Mesodermal cell (in vitro differentiated cells): ENCODE results near the gene SYT9. TPM values are rescaled to one million over a fixed set of nuclear protein-coding genes. Genes with fewer than 3 reads are reported as not detected.

Experiments
- H3K27ac ChIP-seq: 2 replicates; pipeline ENCODE4 v1.7.0; 2013; ENCODE audit warnings: mild to moderate bottlenecking, low read depth, low read length, moderate library complexity; ENCODE audit not compliant: severe bottlenecking
- H3K36me3 ChIP-seq: 2 replicates; pipeline ENCODE4 v1.7.1; 2013; ENCODE audit warnings: mild to moderate bottlenecking, low read length, moderate library complexity; ENCODE audit not compliant: control insufficient read depth, insufficient read depth
- H3K4me1 ChIP-seq: one replicate; pipeline ENCODE4 v1.7.1; 2013; ENCODE audit warnings: mild to moderate bottlenecking, low read length; ENCODE audit not compliant: insufficient read depth, control insufficient read depth, poor library complexity, severe bottlenecking
- H3K4me3 ChIP-seq: 2 replicates; pipeline ENCODE4 v1.7.0; 2013; ENCODE audit warnings: low read length, control low read depth, mild to moderate bottlenecking; ENCODE audit not compliant: insufficient read depth, poor library complexity, severe bottlenecking; ENCODE audit errors: extremely low read depth
- H3K9me3 ChIP-seq: 2 replicates; pipeline ENCODE4 v1.7.1; 2013; ENCODE audit warnings: mild to moderate bottlenecking, low read length, moderate library complexity; ENCODE audit not compliant: control insufficient read depth
- WGBS, 2 experiments: methylation state at CpG; one replicate each; pipeline ENCODE4 v1.1.5; 2013; ENCODE audit warnings: missing lambda C conversion rate in 2 of 2; ENCODE audit not compliant: insufficient coverage in 2 of 2; 5-methylcytosine and 5-hydroxymethylcytosine counted together
- polyA plus RNA-seq, 2 experiments: library from polyadenylated mRNA; stranded (reverse); fragments of 50-300 nt; gene quantifications; one replicate each; pipeline ENCODE4 v1.2.3, GENCODE V29; 2013

Gene SYT9, protein sequence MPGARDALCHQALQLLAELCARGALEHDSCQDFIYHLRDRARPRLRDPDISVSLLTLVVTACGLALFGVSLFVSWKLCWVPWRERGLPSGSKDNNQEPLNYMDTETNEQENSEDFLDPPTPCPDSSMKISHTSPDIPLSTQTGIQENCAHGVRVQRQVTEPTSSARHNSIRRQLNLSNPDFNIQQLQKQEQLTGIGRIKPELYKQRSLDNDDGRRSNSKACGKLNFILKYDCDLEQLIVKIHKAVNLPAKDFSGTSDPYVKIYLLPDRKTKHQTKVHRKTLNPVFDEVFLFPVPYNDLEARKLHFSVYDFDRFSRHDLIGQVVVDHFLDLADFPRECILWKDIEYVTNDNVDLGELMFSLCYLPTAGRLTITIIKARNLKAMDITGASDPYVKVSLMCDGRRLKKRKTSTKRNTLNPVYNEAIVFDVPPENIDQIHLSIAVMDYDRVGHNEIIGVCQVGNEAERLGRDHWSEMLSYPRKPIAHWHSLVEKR
- polyA plus RNA-seq (2013, experiment 1 of 2) = 0.85 TPM
- 0.46 TPM for polyA plus RNA-seq (2013, experiment 2 of 2)

- Histone ChIP-seq H3K4me3 (peak within 1 kb of the TSS; percentile 47), H3K36me3 (no peaks in the 10 kb centered on the region), H3K27ac (no peak within 1 kb of the TSS), H3K9me3 (no peaks in the 10 kb centered on the region), H3K4me1 (no peaks in the 10 kb centered on the region)
- WGBS, 2 experiments = 0 to 1% methylated on average over 68 to 72 of the region's 84 CpGs
Observed at GRCh38 chr11:7251836-7252682, at the start of gene SYT9. Gene SYT9, plus strand, starts transcription at chr11:7251904. Its CDS starts 283 bp downstream, at chr11:7252187.

- no peaks in the 10 kb centered on the region for H3K9me3 ChIP-seq
- 93 to 100% methylated on average over 2 to 3 of the region's 3 CpGs for WGBS, 2 experiments
- H3K4me3 ChIP-seq = no peak overlapping the region
- no peaks in the 10 kb centered on the region for H3K36me3 ChIP-seq
- H3K27ac ChIP-seq = no peak overlapping the region
- peaks cover 7% of the 10 kb centered on the region for H3K4me1 ChIP-seq
Observed at GRCh38 chr11:7202412-7202811, 49.3 kb upstream of the SYT9 start.

DNA sequence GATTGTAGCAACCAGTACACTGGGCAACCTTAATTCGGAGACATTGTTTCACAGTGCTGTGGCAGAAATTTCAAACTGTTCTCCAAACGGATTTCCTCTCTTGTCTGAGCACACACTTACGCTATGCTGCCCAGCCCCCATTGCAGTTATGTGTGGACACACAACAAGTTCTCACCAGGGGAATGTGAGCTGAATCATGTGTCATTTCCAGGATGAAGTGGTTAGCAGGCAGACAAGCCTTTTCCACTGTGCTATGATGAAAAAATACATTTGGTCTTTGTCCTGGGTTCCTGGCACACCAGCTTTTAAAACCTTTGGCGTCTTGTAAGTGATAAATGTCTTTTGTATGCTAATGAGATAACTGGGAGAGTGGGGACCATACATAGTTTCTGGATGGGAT lies 46.9 kb upstream of the SYT9 start:
- 62 to 74% methylated on average over 3 of the region's 4 CpGs for WGBS, 2 experiments
- H3K36me3 ChIP-seq = no peaks in the 10 kb centered on the region
- H3K27ac ChIP-seq = no peak overlapping the region
- H3K4me1 ChIP-seq = peaks cover 7% of the 10 kb centered on the region
- H3K4me3 ChIP-seq = no peak overlapping the region
- H3K9me3 ChIP-seq = no peaks in the 10 kb centered on the region

DNA sequence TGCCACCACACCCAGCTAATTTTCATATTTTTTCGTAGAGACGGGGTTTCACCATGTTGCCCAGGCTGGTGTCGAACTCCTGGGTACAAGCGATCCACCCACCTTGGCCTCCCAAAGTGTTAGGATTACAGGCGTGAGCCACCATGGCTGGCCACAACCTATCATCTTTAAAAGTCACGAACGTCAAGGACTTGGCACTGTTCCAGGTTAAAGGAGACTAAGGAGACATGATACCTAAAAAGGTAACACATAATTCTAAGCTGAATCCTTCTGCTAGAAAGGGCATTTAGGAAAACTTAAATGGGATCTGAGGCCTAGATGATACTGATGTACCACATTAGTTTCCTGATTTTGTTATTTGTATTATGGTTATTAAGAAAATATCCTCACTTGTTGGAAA lies 43.3 kb upstream of the SYT9 start:
- Histone ChIP-seq H3K9me3 (no peaks in the 10 kb centered on the region), H3K27ac (no peak overlapping the region), H3K4me1 (peaks cover 7% of the 10 kb centered on the region), H3K36me3 (no peaks in the 10 kb centered on the region), H3K4me3 (no peak overlapping the region)
- 83 to 90% methylated on average over 4 to 7 of the region's 7 CpGs for WGBS, 2 experiments

GRCh38 chr11:7219491-7219890 lies 32.2 kb upstream of the SYT9 start:
- Histone ChIP-seq H3K9me3 (no peaks in the 10 kb centered on the region), H3K4me3 (no peak overlapping the region), H3K4me1 (no peaks in the 10 kb centered on the region), H3K27ac (no peak overlapping the region), H3K36me3 (no peaks in the 10 kb centered on the region)

DNA sequence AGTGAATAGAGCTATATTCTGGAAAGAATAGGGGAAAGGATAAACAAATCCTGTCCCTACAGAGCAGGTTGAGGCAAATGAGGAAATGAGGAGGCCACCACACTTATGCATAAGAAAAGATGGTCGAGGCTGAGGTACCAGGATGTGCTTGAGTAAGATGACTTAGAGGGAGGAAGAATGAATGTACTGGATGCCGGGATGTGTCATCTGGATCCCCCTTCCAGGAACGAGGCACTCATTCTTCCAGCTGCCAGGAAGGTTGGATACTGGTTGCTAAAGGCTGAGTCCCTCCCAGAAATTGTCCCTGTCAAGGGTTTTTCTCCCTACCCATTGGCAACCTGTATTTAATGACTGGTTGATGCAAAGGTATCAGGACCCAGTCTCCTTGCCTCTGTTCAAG lies 31.1 kb upstream of the SYT9 start:
- no peaks in the 10 kb centered on the region for H3K9me3 ChIP-seq
- no peak overlapping the region for H3K4me3 ChIP-seq
- no peak overlapping the region for H3K27ac ChIP-seq
- WGBS, 2 experiments = 68 to 86% methylated on average over 1 to 2 of the region's 3 CpGs
- H3K36me3 ChIP-seq = no peaks in the 10 kb centered on the region
- no peaks in the 10 kb centered on the region for H3K4me1 ChIP-seq

- 86% methylated on average over 1 of the region's 4 CpGs; no CpG with 5 or more reads in 1 of the 2 experiments for WGBS, 2 experiments
- no peaks in the 10 kb centered on the region for H3K36me3 ChIP-seq
- H3K27ac ChIP-seq = no peak overlapping the region
- no peaks in the 10 kb centered on the region for H3K4me1 ChIP-seq
- H3K9me3 ChIP-seq = no peaks in the 10 kb centered on the region
- H3K4me3 ChIP-seq = no peak overlapping the region
Observed at GRCh38 chr11:7222619-7223018, 29.1 kb upstream of the SYT9 start.

DNA sequence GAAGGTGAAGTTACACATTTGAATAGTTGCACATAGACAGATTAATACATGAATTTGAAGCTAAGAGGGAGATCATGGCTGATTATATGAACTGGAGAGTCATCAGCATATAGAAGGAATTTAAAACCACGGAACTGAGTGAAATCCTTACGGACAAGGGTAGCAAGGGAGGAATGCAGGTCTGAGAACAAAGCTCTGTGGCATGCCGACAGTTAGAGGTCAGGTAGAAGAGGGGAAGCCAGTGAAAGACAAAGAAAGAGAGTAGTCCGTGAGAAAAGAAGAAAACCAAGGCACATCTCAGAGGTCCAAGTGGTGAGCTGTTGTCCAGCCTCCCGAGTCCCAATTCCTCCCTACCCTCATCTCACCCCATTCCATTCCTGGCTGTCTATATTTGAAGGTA lies 11.8 kb upstream of the SYT9 start:
- H3K9me3 ChIP-seq = no peaks in the 10 kb centered on the region
- no peaks in the 10 kb centered on the region for H3K36me3 ChIP-seq
- H3K4me1 ChIP-seq = no peaks in the 10 kb centered on the region
- 47 to 61% methylated on average over 3 of the region's 5 CpGs for WGBS, 2 experiments
- H3K4me3 ChIP-seq = no peak overlapping the region
- H3K27ac ChIP-seq = no peak overlapping the region

GRCh38 chr11:7245341-7245740 lies 6.4 kb upstream of the SYT9 start:
- no peak overlapping the region for H3K27ac ChIP-seq
- WGBS, 2 experiments = 80% methylated on average over 1 of the region's 3 CpGs; no CpG with 5 or more reads in 1 of the 2 experiments
- no peaks in the 10 kb centered on the region for H3K9me3 ChIP-seq
- no peaks in the 10 kb centered on the region for H3K36me3 ChIP-seq
- no peaks in the 10 kb centered on the region for H3K4me1 ChIP-seq
- H3K4me3 ChIP-seq = no peak overlapping the region

DNA sequence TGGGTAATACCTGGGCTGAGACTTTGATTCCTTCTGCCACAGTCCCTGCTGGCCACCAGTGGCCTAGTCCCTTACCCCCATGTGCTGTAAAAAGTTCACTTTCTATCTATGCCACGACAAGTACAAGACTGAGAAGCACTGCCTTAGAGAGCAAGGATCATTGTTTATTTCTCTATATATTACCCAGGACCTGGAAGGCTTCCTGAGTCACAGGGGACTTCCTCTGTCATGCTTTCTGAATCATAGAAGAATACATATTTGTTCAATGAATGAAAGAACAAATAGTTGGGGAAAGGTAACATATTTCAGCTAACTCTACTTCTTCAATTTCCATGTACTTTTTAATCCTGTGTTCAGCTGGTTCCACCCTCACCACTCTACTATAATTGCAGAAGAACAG lies 5.5 kb upstream of the SYT9 start:
- H3K4me1 ChIP-seq = no peaks in the 10 kb centered on the region
- WGBS, 2 experiments = 100% methylated on average over 1 of the region's 1 CpG; no CpG with 5 or more reads in 1 of the 2 experiments
- no peak overlapping the region for H3K4me3 ChIP-seq
- H3K27ac ChIP-seq = no peak overlapping the region
- H3K9me3 ChIP-seq = no peaks in the 10 kb centered on the region
- H3K36me3 ChIP-seq = no peaks in the 10 kb centered on the region
